Bone marrow (tissue), 2 donors: ENCODE measurements around the gene MCOLN1.

Source experiments
- DNase-seq, 2 donors: peaks; one replicate each; lab custom pipeline; 2025; lab: John Stamatoyannopoulos, UW

The MCOLN1 gene

GRCh38 chr19:7504684-7505083 is 17.7 kb upstream of the MCOLN1 start:
- no peak for DNase-seq

GRCh38 chr19:7505288-7505681 is 17.1 kb upstream of the MCOLN1 start:
- no peak for DNase-seq

- DNase-seq, result no peak
These were observed 16.6 kb upstream of the MCOLN1 start for GRCh38 chr19:7505682-7506384.

- peak in 1 of 2 donors; percentile 38 for DNase-seq
These were observed 15.8 kb upstream of the MCOLN1 start for GRCh38 chr19:7506385-7507328.

- peak in 1 of 2 donors; percentile 54 for DNase-seq
These were observed 14.5 kb upstream of the MCOLN1 start for GRCh38 chr19:7507884-7508283.

- DNase-seq, result no peak
These were observed 12.8 kb upstream of the MCOLN1 start for GRCh38 chr19:7509625-7510024.

- no peak for DNase-seq
These were observed 10.0 kb upstream of the MCOLN1 start for GRCh38 chr19:7512400-7512851.

- no peak for DNase-seq
These were observed 8.4 kb upstream of the MCOLN1 start for GRCh38 chr19:7513809-7514642.

GRCh38 chr19:7515110-7515644 is 7.2 kb upstream of the MCOLN1 start:
- no peak for DNase-seq

GRCh38 chr19:7515645-7516151 is 6.7 kb upstream of the MCOLN1 start, which contains the start of gene ZNF358:
Gene ZNF358 (plus strand): TSS chr19:7516103. CDS start chr19:7519243, 3,140 bp downstream.
- no peak for DNase-seq

GRCh38 chr19:7516333-7516732 is 6.1 kb upstream of the MCOLN1 start:
- no peak for DNase-seq

- DNase-seq, result no peak
These were observed 5.5 kb upstream of the MCOLN1 start for GRCh38 chr19:7516878-7517277.

- DNase-seq, result no peak
These were observed 2.9 kb upstream of the MCOLN1 start for GRCh38 chr19:7519361-7520130.

GRCh38 chr19:7520131-7521051 is 2.0 kb upstream of the MCOLN1 start:
- no peak for DNase-seq

- DNase-seq, result no peak
These were observed 813 bp upstream of the MCOLN1 start for GRCh38 chr19:7521551-7522071.

- no peak for DNase-seq
These were observed 671 bp downstream of the MCOLN1 start for GRCh38 chr19:7522923-7523667.

- no peak for DNase-seq
These were observed 2.1 kb downstream of the MCOLN1 start for GRCh38 chr19:7524523-7524922.

GRCh38 chr19:7524992-7525739 is 2.7 kb downstream of the MCOLN1 start:
- DNase-seq, result no peak
